Caco-2 (cell line): ENCODE results near the gene TBC1D25. TPM values are rescaled to one million over a fixed set of nuclear protein-coding genes. Genes with fewer than 3 reads are reported as not detected.

Experiments used
- BruUV-seq: library from RNA; stranded (reverse); fragments of 400-500 nt; replicated peaks from 2 replicates; lab custom pipeline; 2021; lab: Mats Ljungman, UMichigan
- CTCF ChIA-PET: fragments of 300-600 bp; sonication (Branson Sonifier 250); formaldehyde crosslinking; loops from one replicate; lab custom pipeline; 2022; ENCODE audit warnings: antibody characterized with exemption; lab: Charles Lee
- POLR2A ChIA-PET: fragments of 300-600 bp; sonication (Branson Sonifier 250); formaldehyde crosslinking; loops from one replicate; lab custom pipeline; 2022; ENCODE audit warnings: antibody characterized with exemption; lab: Charles Lee
- DNase-seq, 2 experiments: peaks; one replicate each; pipeline versions ENCODE4 v3.0.0 to v3.0.0-alpha.2; 2020 to 2022
- H3K27me3 ChIP-seq: replicated peaks from 2 replicates; pipeline ENCODE4 v1.6.0; 2011; ENCODE audit warnings: low read length; ENCODE audit not compliant: control insufficient read depth, insufficient read depth
- H3K36me3 ChIP-seq: 2 replicates; pipeline ENCODE4 v1.5.1; 2011; ENCODE audit warnings: low read length; ENCODE audit not compliant: control insufficient read depth, insufficient read depth
- H3K4me1 ChIP-seq: fragments of 250-450 bp; sonication (Bioruptor Pico); 2 replicates; pipeline ENCODE4 v1.5.1; 2020; ENCODE audit warnings: mild to moderate bottlenecking
- H3K4me3 ChIP-seq: 2 replicates; pipeline ENCODE4 v1.5.1; 2011; ENCODE audit warnings: low read depth, mild to moderate bottlenecking, control low read depth, low read length
- H3K9me3 ChIP-seq: fragments of 250-450 bp; sonication (Bioruptor Pico); 2 replicates; pipeline ENCODE4 v1.5.1; 2020; ENCODE audit warnings: mild to moderate bottlenecking, moderate library complexity
- H3K27ac Mint-ChIP-seq: one replicate; pipeline ENCODE4 v1.8.0; 2022; ENCODE audit warnings: mixed read lengths; ENCODE audit not compliant: unreplicated experiment
- H3K27me3 Mint-ChIP-seq: one replicate; pipeline ENCODE4 v1.8.0; 2022; ENCODE audit warnings: mixed read lengths; ENCODE audit not compliant: insufficient read depth, unreplicated experiment
- H3K36me3 Mint-ChIP-seq: one replicate; pipeline ENCODE4 v1.8.0; 2022; ENCODE audit warnings: mild to moderate bottlenecking, mixed read lengths; ENCODE audit not compliant: insufficient read depth, unreplicated experiment
- H3K4me1 Mint-ChIP-seq: one replicate; pipeline ENCODE4 v1.8.0; 2022; ENCODE audit warnings: low read depth, mixed read lengths; ENCODE audit not compliant: unreplicated experiment
- H3K4me3 Mint-ChIP-seq: one replicate; pipeline ENCODE4 v1.8.0; 2022; ENCODE audit warnings: mild to moderate bottlenecking, moderate library complexity, mixed read lengths; ENCODE audit not compliant: unreplicated experiment
- H3K9me3 Mint-ChIP-seq: one replicate; pipeline ENCODE4 v1.8.0; 2022; ENCODE audit warnings: mixed read lengths; ENCODE audit not compliant: unreplicated experiment
- intact Hi-C: fragments of 100-400 bp; cut with micrococcal nuclease; formaldehyde crosslinking; loops from one replicate; pipeline ENCODE4 v1.10.0; 2022; ENCODE audit not compliant: unreplicated experiment
- total RNA-seq: library from RNA; stranded (reverse); gene quantifications from 2 replicates; pipeline ENCODE4 v1.2.3, GENCODE V29; 2022
- TF ChIP-seq, protein P1 (sequence below), 2 experiments: fragments of 200-600 bp in 1 of 2; IDR thresholded peaks; 1 replicate in 1 of 2; 2 replicates in 1 of 2; pipeline versions ENCODE4 v1.5.1 to v1.8.0; 2011 to 2022; ENCODE audit warnings: antibody characterized with exemption in 1 of 2, control low read depth in 1 of 2, inconsistent platforms in 1 of 2, low read depth in 1 of 2, low read length in 1 of 2, mild to moderate bottlenecking in 1 of 2, moderate library complexity in 1 of 2; ENCODE audit not compliant: insufficient read depth in 1 of 2, severe bottlenecking in 1 of 2, unreplicated experiment in 1 of 2

Gene TBC1D25
- total RNA-seq, 1 experiment from 2014 or later = 11.1 TPM

DNA sequence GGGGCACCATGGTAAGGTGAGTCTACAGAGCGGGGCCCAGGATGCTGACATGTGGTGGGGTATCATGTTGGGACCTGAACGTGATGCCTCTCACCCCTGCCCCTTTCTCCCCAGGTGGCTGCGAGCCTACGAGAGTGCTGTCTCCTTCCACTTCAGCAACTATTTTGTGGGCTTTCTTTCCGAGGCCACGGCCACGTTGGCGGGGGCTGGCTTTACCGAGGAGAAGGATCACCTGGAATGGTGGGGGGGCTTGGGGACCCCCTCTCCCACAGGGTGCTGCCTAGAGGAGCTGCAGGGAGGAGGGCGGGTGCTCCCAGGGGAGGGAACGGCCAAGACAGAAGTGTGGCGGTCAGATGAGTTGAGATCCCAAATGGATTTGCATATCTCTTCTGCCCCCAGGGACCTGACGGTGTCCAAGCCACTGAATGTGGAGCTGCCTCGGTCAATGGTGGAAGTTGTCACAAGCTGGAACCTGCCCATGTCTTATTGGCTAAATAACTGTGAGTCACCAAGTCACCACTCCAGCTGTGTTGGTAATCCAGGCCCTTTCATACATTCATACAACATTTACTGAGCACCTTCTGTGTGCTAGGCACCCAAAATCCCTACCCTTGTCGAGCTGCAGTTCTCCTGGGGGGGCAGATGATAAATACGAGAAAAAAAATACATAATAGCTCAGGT, 25.2 kb upstream of the TBC1D25 start:
- TF ChIP-seq, protein P1, sequence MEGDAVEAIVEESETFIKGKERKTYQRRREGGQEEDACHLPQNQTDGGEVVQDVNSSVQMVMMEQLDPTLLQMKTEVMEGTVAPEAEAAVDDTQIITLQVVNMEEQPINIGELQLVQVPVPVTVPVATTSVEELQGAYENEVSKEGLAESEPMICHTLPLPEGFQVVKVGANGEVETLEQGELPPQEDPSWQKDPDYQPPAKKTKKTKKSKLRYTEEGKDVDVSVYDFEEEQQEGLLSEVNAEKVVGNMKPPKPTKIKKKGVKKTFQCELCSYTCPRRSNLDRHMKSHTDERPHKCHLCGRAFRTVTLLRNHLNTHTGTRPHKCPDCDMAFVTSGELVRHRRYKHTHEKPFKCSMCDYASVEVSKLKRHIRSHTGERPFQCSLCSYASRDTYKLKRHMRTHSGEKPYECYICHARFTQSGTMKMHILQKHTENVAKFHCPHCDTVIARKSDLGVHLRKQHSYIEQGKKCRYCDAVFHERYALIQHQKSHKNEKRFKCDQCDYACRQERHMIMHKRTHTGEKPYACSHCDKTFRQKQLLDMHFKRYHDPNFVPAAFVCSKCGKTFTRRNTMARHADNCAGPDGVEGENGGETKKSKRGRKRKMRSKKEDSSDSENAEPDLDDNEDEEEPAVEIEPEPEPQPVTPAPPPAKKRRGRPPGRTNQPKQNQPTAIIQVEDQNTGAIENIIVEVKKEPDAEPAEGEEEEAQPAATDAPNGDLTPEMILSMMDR (IDR thresholded peaks at IDR 0.05; ENCODE audit: insufficient read depth in 1 of 2, low read depth in 1 of 2, low read length in 1 of 2, severe bottlenecking in 1 of 2, unreplicated experiment in 1 of 2) = no peak
- Histone ChIP-seq H3K4me3 (no peak overlapping the region), H3K4me1 (no peaks in the 10 kb centered on the region), H3K36me3 (no peaks in the 10 kb centered on the region), H3K27me3 (no peaks in the 10 kb centered on the region), H3K9me3 (no peaks in the 10 kb centered on the region)
- Mint-ChIP-seq H3K9me3 (no peaks in the 10 kb centered on the region), H3K4me1 (no peaks in the 10 kb centered on the region), H3K27ac (no peak overlapping the region), H3K4me3 (no peak overlapping the region), H3K36me3 (peaks cover 7% of the 10 kb centered on the region), H3K27me3 (no peaks in the 10 kb centered on the region)
- ChIA-PET CTCF (no interaction called here), POLR2A (no interaction called here)
- no peak for DNase-seq
- intact Hi-C loops = no loop called here
- BruUV-seq = no TSS peak

DNA sequence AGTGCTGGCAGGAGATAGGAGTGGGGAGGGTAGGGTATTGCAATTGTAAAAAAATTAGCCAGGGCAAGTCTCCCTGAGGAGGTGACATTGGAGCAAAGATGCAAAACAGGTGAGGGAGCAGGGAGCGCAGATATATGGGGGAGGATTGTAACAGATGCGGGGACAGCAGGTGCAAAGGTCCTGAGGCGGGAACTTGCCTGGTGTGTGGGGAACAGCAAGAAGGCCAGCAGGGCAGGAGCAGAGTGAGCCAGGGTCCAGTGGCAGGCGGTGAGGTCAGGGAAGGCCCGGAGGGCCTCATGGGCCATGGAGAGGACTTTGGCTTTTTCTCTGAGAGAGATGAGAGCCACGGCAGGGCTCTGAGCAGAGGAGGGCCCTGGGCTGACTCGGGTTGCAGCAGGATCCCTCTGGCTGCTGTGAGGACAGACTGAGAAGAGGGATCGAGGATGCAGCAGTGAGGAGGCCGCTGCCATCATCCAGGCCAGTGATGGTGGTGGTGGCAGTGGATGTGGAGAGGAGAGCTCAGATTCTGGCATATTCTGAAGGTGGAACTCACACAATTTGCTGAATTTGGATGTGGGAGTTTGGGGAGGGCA, 24.6 kb upstream of the TBC1D25 start:
- BruUV-seq = no TSS peak
- no peaks in the 10 kb centered on the region for H3K4me1 Mint-ChIP-seq
- H3K27ac Mint-ChIP-seq = no peak overlapping the region
- CTCF ChIA-PET = no interaction called here
- H3K36me3 Mint-ChIP-seq = peaks cover 4% of the 10 kb centered on the region
- H3K9me3 Mint-ChIP-seq = no peaks in the 10 kb centered on the region
- no peaks in the 10 kb centered on the region for H3K4me1 ChIP-seq
- no peaks in the 10 kb centered on the region for H3K9me3 ChIP-seq
- POLR2A ChIA-PET = no interaction called here
- no peaks in the 10 kb centered on the region for H3K27me3 ChIP-seq
- no peak overlapping the region for H3K4me3 ChIP-seq
- H3K4me3 Mint-ChIP-seq = no peak overlapping the region
- TF ChIP-seq, protein P1 (IDR thresholded peaks at IDR 0.05; ENCODE audit: insufficient read depth in 1 of 2, low read depth in 1 of 2, low read length in 1 of 2, severe bottlenecking in 1 of 2, unreplicated experiment in 1 of 2) = no peak
- DNase-seq = no peak
- intact Hi-C loops = no loop called here
- no peaks in the 10 kb centered on the region for H3K36me3 ChIP-seq
- H3K27me3 Mint-ChIP-seq = no peaks in the 10 kb centered on the region

DNA sequence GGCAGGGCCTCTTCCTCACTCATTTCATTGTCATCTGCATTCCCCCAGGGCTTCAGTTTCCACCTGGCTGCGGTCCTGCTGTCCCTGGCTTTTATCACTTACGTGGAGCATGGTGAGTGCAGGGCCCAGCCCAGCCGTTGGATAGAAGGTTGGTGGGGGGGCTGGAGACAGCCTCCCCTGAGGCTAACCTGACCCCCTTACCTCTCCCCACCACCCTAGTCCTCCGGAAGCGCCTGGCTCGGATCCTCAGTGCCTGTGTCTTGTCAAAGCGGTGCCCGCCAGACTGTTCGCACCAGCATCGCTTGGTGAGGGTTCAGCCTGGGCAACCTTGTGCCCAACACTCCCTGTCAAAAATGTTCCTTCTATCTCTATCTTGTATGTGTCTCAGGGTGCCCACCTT, 23.7 kb upstream of the TBC1D25 start:
- H3K27me3 Mint-ChIP-seq = no peaks in the 10 kb centered on the region
- Histone ChIP-seq H3K27me3 (no peaks in the 10 kb centered on the region), H3K36me3 (no peaks in the 10 kb centered on the region), H3K4me1 (no peaks in the 10 kb centered on the region), H3K9me3 (no peaks in the 10 kb centered on the region), H3K4me3 (no peak overlapping the region)
- POLR2A ChIA-PET = no interaction called here
- BruUV-seq = no TSS peak
- no peak overlapping the region for H3K27ac Mint-ChIP-seq
- DNase-seq = no peak
- peaks cover 4% of the 10 kb centered on the region for H3K36me3 Mint-ChIP-seq
- peaks cover 5% of the 10 kb centered on the region for H3K4me1 Mint-ChIP-seq
- intact Hi-C loops = no loop called here
- TF ChIP-seq, protein P1 (IDR thresholded peaks at IDR 0.05; ENCODE audit: insufficient read depth in 1 of 2, low read depth in 1 of 2, low read length in 1 of 2, severe bottlenecking in 1 of 2, unreplicated experiment in 1 of 2) = no peak
- H3K9me3 Mint-ChIP-seq = no peaks in the 10 kb centered on the region
- H3K4me3 Mint-ChIP-seq = no peak overlapping the region
- CTCF ChIA-PET = no interaction called here
